K562 (cell line): ENCODE measurements around the gene PRR19. TPM values are rescaled to one million over a fixed set of nuclear protein-coding genes. Genes with fewer than 3 reads are reported as not detected.

ENCODE experiments used
- CHD1 ChIP-seq: fragments of 200-600 bp; sonication (generic); IDR thresholded peaks from one replicate; pipeline ENCODE4 v1.6.1; 2012; ENCODE audit warnings: mild to moderate bottlenecking, moderate library complexity, low read length, inconsistent platforms
- CREM ChIP-seq: IDR thresholded peaks from 2 replicates; pipeline ENCODE4 v1.6.1; 2014; ENCODE audit warnings: antibody characterized with exemption, low read depth
- EP300 ChIP-seq: IDR thresholded peaks from 2 replicates; pipeline ENCODE4 v1.6.1; 2012; ENCODE audit warnings: low read length, improper control_type of control experiment
- FOXP1 ChIP-seq: sonication (generic); formaldehyde crosslinking; IDR thresholded peaks from 2 replicates; pipeline ENCODE4 v1.8.0; 2022; ENCODE audit warnings: mild to moderate bottlenecking, missing genetic modification reagents
- NRF1 ChIP-seq, 2 experiments: fragments of 450-650 bp; IDR thresholded peaks in 1 of 2; conservative IDR thresholded peaks in 1 of 2; 2 replicates each; pipeline ENCODE4 v1.6.1; 2014; ENCODE audit warnings: mild to moderate bottlenecking in 2 of 2
- RNF2 ChIP-seq: sonication (generic); IDR thresholded peaks from 2 replicates; pipeline ENCODE4 v1.6.1; 2016
- TCF7L2 ChIP-seq: fragments of 150-350 bp; IDR thresholded peaks from 2 replicates; pipeline ENCODE4 v1.6.1; 2016; ENCODE audit warnings: low read depth, mild to moderate bottlenecking, low read length, moderate library complexity
- ZBTB7A ChIP-seq: IDR thresholded peaks from 2 replicates; pipeline ENCODE4 v1.6.1; 2011; ENCODE audit warnings: low read depth, mild to moderate bottlenecking, low read length, moderate library complexity, borderline replicate concordance; ENCODE audit not compliant: control insufficient read depth
- ZC3H11A ChIP-seq: IDR thresholded peaks from 2 replicates; pipeline ENCODE4 v1.6.1; 2012; ENCODE audit warnings: low read depth, low read length, improper control_type of control experiment
- ZNF217 ChIP-seq: sonication (generic); formaldehyde crosslinking; IDR thresholded peaks from 2 replicates; pipeline ENCODE4 v1.8.0; 2022; ENCODE audit warnings: mild to moderate bottlenecking, missing genetic modification reagents
- ZNF232 ChIP-seq: sonication (generic); formaldehyde crosslinking; IDR thresholded peaks from 2 replicates; pipeline ENCODE4 v1.8.0; 2022; ENCODE audit warnings: mild to moderate bottlenecking, missing genetic modification reagents
- polyA plus RNA-seq, 8 experiments: library from polyadenylated mRNA; depleted of rRNA in 4 of 8; stranded (reverse) in 5 of 8; unstranded in 3 of 8; fragments of >200 nt; fragmentation: Nextera tagmentation in 2 of 8; fragmentation: Illumina TruSeq in 1 of 8; extraction: Ambion mirVana in 2 of 8; extraction: Trizol in 1 of 8; gene quantifications; 2 replicates each; pipeline versions ENCODE4 v1.2.1 to v1.2.3, GENCODE V29; 2011 to 2014; ENCODE audit warnings: inconsistent platforms in 1 of 8, missing spikeins in 1 of 8
- total RNA-seq, 7 experiments: library from RNA; depleted of rRNA in 6 of 7; stranded (reverse); fragments of >200 nt in 6 of 7; fragmentation: Illumina TruSeq in 2 of 7; extraction: Trizol in 2 of 7; gene quantifications; 2 replicates each; pipeline versions ENCODE4 v1.2.1 to v1.2.3, GENCODE V29; 2011 to 2021; ENCODE audit warnings: low replicate concordance in 1 of 7
- TF ChIP-seq, protein P1 (sequence below), 2 experiments: fragments of 200-800 bp in 1 of 2; sonication (Bioruptor generic) in 1 of 2; sonication (generic) in 1 of 2; formaldehyde crosslinking in 1 of 2; IDR thresholded peaks in 1 of 2; conservative IDR thresholded peaks in 1 of 2; 2 replicates each; pipeline versions ENCODE4 v1.5.0 to v1.6.1; 2016 to 2020; ENCODE audit warnings: missing compliant biosample characterization in 1 of 2, missing genetic modification characterization in 1 of 2, missing genetic modification reagents in 1 of 2
- TF ChIP-seq, protein P2 (sequence below): fragments of 250-450 bp; sonication (Bioruptor Pico); IDR thresholded peaks from 2 replicates; pipeline ENCODE4 v1.9.0; 2021; ENCODE audit warnings: mild to moderate bottlenecking, inconsistent platforms
- TF ChIP-seq, protein P3 (sequence below): fragments of 250-450 bp; sonication (Bioruptor Pico); IDR thresholded peaks from 2 replicates; pipeline ENCODE4 v1.4.0; 2020; ENCODE audit warnings: mild to moderate bottlenecking
- TF ChIP-seq, protein P4 (sequence below): sonication (generic); formaldehyde crosslinking; IDR thresholded peaks from 2 replicates; pipeline ENCODE4 v1.8.0; 2023; ENCODE audit warnings: missing genetic modification reagents, mild to moderate bottlenecking, borderline replicate concordance

PRR19 gene
- total and polyA plus RNA-seq, 9 of the 15 experiments (the other 6 are each of a cell fraction or from before 2014, with no cell fraction given): 0.10 to 1.6 (median 0.54) TPM

DNA sequence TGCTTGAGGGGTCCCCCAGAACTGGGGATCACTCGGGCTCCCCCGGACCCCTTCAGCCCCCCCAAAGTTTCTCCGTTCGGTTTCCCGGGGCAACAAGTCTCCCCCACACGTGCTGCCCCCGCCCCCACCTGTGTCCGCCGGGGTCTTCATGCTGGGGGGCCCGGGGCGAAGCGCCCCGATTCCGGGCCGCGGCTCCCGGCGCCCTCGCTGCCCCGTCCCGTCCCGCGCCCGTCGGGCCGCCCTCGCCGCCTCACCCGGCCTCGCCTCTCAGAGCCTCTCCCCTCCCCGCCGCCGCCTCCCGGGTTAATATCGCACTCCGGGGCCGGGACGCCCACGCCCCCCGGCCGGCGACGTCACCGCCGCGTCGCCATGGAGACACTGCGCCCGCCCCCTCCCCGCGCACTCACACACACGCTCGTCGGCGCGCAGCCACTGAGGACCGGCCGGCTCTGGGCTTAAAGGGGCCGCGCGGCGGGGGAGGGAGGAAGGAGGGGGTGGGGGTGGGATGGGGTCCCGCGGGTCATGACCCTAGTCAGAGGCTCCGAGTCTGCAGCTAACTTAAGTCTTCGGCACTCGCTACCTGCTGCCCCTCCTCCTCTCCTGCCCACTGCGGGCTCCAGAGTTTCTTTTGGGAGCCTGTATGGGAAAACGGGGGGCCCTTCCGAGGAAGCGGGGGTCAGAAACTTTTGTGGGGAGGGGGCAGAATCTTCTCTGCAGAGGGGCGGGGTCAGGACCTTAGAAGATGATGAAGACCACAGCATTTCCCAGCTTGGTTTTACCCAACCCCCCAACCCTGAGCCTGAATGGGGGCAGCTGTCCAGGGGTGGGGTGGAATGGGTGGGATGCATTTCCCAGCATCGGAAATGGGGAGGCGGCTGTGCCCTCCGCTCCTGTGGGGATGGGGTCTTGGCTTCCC, 46.8 kb upstream of the PRR19 start, which contains the start of gene ERF (continued):
- TF ChIP-seq ZC3H11A (no peak), TCF7L2 (no peak), ZNF232 (0 out of 2 replicates have a peak, but pooled peaks have one; percentile 47), ZBTB7A (peak; percentile 82), CREM (peak; percentile 95), NRF1 (conservative IDR thresholded peaks at IDR 0.05 in 1 of 2, IDR thresholded peaks at IDR 0.05 in 1 of 2) (peak; percentile 72 to 74; a peak in 3 of 4 replicates), CHD1 (peak; percentile 63), ZNF217 (no peak), RNF2 (peak; percentile 54; the same call in 1 of the 2 replicates), EP300 (no peak), FOXP1 (CRISPR knock-in tag) (peak; percentile 60; the same call in 1 of the 2 replicates)
- TF ChIP-seq, protein P1, sequence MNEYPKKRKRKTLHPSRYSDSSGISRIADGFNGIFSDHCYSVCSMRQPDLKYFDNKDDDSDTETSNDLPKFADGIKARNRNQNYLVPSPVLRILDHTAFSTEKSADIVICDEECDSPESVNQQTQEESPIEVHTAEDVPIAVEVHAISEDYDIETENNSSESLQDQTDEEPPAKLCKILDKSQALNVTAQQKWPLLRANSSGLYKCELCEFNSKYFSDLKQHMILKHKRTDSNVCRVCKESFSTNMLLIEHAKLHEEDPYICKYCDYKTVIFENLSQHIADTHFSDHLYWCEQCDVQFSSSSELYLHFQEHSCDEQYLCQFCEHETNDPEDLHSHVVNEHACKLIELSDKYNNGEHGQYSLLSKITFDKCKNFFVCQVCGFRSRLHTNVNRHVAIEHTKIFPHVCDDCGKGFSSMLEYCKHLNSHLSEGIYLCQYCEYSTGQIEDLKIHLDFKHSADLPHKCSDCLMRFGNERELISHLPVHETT (CRISPR knock-in tag; conservative IDR thresholded peaks at IDR 0.05 in 1 of 2, IDR thresholded peaks at IDR 0.05 in 1 of 2): peak in 1 of 2 experiments; percentile 40; a peak in 1 of 4 replicates
- TF ChIP-seq, protein P2, sequence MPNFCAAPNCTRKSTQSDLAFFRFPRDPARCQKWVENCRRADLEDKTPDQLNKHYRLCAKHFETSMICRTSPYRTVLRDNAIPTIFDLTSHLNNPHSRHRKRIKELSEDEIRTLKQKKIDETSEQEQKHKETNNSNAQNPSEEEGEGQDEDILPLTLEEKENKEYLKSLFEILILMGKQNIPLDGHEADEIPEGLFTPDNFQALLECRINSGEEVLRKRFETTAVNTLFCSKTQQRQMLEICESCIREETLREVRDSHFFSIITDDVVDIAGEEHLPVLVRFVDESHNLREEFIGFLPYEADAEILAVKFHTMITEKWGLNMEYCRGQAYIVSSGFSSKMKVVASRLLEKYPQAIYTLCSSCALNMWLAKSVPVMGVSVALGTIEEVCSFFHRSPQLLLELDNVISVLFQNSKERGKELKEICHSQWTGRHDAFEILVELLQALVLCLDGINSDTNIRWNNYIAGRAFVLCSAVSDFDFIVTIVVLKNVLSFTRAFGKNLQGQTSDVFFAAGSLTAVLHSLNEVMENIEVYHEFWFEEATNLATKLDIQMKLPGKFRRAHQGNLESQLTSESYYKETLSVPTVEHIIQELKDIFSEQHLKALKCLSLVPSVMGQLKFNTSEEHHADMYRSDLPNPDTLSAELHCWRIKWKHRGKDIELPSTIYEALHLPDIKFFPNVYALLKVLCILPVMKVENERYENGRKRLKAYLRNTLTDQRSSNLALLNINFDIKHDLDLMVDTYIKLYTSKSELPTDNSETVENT (CRISPR knock-in tag): peak; percentile 77
- TF ChIP-seq, protein P3, sequence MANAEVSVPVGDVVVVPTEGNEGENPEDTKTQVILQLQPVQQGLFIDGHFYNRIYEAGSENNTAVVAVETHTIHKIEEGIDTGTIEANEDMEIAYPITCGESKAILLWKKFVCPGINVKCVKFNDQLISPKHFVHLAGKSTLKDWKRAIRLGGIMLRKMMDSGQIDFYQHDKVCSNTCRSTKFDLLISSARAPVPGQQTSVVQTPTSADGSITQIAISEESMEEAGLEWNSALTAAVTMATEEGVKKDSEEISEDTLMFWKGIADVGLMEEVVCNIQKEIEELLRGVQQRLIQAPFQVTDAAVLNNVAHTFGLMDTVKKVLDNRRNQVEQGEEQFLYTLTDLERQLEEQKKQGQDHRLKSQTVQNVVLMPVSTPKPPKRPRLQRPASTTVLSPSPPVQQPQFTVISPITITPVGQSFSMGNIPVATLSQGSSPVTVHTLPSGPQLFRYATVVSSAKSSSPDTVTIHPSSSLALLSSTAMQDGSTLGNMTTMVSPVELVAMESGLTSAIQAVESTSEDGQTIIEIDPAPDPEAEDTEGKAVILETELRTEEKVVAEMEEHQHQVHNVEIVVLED (CRISPR knock-in tag): peak; percentile 72
- TF ChIP-seq, protein P4, sequence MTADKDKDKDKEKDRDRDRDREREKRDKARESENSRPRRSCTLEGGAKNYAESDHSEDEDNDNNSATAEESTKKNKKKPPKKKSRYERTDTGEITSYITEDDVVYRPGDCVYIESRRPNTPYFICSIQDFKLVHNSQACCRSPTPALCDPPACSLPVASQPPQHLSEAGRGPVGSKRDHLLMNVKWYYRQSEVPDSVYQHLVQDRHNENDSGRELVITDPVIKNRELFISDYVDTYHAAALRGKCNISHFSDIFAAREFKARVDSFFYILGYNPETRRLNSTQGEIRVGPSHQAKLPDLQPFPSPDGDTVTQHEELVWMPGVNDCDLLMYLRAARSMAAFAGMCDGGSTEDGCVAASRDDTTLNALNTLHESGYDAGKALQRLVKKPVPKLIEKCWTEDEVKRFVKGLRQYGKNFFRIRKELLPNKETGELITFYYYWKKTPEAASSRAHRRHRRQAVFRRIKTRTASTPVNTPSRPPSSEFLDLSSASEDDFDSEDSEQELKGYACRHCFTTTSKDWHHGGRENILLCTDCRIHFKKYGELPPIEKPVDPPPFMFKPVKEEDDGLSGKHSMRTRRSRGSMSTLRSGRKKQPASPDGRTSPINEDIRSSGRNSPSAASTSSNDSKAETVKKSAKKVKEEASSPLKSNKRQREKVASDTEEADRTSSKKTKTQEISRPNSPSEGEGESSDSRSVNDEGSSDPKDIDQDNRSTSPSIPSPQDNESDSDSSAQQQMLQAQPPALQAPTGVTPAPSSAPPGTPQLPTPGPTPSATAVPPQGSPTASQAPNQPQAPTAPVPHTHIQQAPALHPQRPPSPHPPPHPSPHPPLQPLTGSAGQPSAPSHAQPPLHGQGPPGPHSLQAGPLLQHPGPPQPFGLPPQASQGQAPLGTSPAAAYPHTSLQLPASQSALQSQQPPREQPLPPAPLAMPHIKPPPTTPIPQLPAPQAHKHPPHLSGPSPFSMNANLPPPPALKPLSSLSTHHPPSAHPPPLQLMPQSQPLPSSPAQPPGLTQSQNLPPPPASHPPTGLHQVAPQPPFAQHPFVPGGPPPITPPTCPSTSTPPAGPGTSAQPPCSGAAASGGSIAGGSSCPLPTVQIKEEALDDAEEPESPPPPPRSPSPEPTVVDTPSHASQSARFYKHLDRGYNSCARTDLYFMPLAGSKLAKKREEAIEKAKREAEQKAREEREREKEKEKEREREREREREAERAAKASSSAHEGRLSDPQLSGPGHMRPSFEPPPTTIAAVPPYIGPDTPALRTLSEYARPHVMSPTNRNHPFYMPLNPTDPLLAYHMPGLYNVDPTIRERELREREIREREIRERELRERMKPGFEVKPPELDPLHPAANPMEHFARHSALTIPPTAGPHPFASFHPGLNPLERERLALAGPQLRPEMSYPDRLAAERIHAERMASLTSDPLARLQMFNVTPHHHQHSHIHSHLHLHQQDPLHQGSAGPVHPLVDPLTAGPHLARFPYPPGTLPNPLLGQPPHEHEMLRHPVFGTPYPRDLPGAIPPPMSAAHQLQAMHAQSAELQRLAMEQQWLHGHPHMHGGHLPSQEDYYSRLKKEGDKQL: no peak
